Measurements from ENCODE around the gene THOP1.
"Not testable (repeated sequence)": the region's sequence is repeated elsewhere in the genome, so short reads cannot be mapped to it uniquely, and the experiment has no call there.

The THOP1 gene

GRCh38 chr19:2817237-2817829, 32.0 kb downstream of the THOP1 start:
- DNase-seq, result not testable (repeated sequence)

- DNase-seq, result peak; percentile 97
Measured at GRCh38 chr19:2819540-2820111, 34.3 kb downstream of the THOP1 start, which contains the start of gene ZNF554. TSS of gene ZNF554 (plus strand) at chr19:2819868. CDS start at chr19:2820072, 204 bp downstream.

DNA sequence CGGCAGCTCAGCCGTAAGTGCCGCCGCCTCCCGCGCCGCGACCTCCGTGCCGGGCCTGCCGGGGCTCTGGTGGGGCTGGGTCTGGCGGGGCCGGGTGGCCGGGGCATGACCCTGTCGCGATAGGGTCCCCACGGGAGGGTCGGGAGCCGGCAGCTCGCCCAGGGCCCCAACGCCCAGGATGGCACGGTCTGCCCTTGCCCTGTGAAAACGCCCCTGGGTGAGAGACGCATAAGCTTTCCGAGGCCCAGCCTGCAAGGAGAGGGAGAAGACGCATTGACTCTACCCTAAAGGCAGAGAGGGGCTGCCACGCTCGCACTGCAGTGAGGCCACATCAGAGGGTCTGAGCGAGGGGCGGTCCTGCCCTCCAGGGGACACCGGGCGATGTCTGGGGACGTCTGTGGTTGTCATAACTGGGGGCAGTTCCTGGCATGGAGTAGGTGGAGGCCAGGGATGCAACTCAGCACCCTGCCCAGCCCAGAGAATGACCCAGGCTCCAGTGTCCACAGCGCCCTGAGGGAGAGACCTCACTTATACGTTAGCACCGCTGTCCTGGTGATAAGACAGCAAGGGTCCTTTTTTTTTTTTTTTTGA, 34.9 kb downstream of the THOP1 start:
- DNase-seq, result peak; percentile 29

DNA sequence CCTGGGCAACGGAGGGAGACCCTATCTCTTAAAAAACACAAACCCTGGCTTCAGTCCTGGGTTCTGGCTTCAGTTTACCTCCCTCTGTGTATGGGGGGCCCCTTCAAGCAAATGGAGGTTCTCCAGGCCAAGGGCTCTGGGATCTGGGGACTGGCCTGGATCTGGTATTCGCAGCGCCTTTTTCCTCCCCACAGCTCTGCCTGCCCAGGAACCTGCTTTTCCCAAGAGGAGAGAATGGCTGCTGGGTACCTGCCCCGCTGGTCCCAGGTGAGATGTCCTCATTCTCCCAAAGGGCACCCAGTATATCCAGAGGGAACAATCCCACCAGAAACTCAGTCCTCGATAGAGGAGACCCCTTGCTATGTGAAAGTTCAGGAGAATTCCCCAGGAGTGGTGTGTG, 37.5 kb downstream of the THOP1 start:
- no peak for DNase-seq

GRCh38 chr19:2823646-2824045, 38.3 kb downstream of the THOP1 start:
- DNase-seq, result no peak

GRCh38 chr19:2824129-2824528, 38.8 kb downstream of the THOP1 start:
- no peak for DNase-seq

- DNase-seq, result no peak
Measured at GRCh38 chr19:2827022-2827421, 41.7 kb downstream of the THOP1 start.

- DNase-seq, result no peak
Measured at GRCh38 chr19:2827840-2828489, 42.7 kb downstream of the THOP1 start.

DNA sequence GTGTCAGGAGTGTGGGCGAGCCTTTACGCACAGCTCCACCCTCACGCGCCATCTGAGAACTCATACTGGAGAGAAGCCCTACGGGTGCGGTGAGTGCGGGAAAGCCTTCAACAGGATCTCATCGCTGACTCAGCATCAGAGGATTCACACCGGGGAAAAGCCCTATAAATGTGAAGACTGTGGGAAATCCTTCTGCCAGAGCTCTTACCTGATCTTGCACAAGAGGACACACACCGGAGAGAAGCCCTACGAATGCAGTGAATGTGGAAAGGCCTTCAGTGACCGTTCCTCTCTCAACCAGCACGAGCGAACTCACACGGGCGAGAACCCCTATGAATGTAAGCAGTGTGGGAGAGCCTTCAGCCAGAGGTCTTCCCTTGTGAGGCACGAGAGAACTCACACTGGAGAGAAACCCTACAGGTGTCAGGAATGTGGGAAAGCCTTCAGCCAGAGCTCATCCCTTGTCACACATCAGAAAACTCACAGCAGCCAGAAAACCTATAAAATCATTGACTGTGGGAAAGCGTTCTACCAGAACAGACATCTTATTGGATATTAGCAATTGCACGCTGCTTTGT, 49.1 kb downstream of the THOP1 start:
- no peak for DNase-seq

GRCh38 chr19:2837430-2837829, 52.1 kb downstream of the THOP1 start:
- DNase-seq, result no peak

DNA sequence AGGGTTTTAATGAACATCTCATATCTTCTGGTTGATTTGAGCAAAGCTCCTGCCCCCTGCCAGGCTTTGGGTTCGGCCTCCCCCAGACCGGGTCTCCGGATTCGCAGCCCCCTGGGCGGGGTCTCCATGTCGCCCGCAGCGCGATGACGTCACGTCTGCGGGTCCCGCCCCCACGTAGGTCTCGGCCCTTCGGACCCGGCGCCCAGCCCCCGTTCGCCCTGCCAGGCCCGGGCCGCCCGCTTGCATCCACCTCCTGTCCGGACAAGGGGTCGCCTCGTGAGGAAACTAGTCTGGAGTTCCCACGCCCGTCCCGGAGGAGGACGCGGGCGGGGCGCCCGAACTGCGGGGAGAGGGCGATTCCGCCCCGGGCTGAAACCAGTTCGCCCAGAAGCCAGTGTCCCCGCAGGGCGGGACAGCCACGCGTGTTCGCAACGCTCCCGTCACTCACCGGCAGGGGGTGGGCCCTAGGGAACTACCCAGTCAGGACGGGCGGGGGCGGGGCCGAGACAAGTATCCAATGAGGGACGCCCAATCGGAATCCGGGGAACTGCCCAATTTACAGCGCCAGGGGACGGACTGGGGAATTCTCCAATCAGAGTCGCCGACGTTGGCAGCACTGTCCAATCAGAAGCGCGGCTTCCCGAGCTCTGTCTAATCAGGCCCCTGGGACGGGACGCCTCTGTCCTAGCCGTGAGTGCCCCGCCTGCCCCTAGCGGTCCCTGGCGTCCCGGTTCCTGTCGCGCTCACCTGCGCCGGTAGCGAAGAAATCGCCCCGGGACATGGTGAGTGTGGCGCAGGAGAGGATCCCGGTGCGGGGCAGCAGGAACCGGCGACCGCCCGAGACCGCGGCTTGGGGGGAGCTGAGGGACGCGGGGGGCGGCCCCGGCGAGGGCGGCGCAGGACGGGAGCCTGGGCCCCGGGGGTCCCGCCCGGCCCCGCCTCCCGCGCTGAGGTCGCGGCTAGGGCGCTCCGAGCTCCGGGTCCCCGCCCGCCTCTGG, 55.8 kb downstream of the THOP1 start, which contains the start of gene ZNF555:
TSS of gene ZNF555 (plus strand) at position 682 of the 998 bp plus-strand sequence. CDS start at position 780, 98 bp downstream.
- DNase-seq, result peak; percentile 99

- no peak for DNase-seq
Measured at GRCh38 chr19:2841855-2842574, 56.7 kb downstream of the THOP1 start.

DNA sequence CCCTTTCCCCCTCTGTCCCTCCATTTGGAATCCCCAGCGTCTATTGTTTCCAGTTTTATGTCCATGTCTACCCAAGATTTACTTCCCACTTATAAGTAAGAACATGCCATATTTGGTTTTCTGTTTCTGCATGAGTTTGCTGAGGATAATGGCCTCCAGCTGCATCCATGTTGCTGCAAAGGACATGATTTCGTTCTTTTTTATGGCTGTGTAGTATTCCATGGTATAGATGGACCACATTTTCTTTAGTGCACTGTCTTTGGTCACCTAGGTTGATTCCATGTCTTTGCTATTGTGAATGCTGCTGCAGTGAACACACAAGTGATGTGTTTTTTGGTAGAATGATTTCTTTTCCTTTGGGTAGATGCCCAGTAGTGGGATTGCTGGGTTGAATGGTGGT, 59.8 kb downstream of the THOP1 start:
- no peak for DNase-seq

DNA sequence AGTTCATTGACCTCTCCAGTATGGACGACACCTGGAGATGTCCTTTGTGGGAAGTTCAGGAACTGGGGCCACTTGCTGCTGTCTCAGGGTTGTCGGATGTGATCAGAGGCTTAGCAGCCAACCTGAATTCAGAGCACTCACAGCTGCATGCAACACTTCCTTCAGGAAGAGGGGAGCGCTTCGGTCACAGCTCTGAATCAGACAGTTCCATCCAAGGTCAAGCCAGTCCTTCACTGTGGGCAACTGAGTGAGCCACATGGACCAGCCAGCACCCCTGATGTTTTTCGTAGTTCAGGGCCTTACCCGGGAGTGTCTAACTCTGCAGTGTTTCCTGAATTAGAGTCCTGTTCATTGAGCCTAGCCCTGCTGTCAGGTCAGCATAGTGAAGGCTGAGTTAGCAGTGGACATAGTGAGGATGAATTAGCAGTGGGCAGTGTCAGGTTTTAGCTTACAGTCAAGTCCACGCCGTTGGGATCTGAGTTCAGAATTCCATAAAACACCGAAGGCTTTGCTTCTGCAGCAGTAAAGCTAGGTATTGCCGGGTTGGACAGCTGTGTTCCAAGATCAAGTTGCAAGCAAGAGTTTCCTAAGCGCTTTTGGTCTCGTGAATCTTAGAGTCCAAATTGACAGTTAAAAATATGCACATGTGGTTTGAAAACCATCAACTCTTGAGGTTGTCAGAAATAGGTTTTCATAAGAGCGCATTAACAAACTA, 61.0 kb downstream of the THOP1 start:
- no peak for DNase-seq

DNA sequence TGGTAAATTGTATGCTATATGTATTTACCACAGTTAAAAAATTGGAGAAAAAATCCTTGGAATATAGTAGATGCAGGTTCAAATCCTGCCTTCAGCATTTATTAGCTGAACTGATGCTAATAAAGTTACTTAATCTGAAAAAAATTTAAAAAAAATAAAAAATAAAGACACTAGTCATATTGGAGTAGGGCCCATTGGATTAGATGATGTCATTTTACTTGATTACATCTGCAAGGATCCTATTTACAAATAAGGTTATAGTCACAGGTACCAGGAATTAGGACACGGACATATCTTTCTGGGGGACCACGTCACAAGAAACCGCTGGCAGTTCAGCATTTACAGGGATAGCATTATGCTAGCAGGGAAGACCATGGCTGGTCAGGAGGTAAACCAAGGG, 62.2 kb downstream of the THOP1 start:
- no peak for DNase-seq

DNA sequence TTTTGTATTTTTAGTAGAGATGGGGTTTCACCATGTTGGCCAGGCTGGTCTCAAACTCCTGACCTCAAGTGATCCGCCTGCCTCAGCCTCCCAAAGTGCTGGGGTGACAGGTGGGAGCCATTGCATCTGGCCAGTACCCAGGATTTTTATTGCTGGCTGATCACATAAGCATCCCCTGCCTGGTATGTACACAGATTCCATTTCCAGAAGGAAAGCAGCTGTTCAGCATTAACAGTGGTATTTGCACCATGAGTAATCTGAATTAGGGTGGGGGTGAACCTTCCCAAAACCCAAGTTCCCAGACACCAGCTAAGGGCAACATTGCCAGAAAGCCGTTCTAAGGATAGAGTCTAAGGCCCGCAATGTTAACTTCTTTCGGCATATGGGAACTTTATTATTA, 63.3 kb downstream of the THOP1 start:
- DNase-seq, result no peak

DNA sequence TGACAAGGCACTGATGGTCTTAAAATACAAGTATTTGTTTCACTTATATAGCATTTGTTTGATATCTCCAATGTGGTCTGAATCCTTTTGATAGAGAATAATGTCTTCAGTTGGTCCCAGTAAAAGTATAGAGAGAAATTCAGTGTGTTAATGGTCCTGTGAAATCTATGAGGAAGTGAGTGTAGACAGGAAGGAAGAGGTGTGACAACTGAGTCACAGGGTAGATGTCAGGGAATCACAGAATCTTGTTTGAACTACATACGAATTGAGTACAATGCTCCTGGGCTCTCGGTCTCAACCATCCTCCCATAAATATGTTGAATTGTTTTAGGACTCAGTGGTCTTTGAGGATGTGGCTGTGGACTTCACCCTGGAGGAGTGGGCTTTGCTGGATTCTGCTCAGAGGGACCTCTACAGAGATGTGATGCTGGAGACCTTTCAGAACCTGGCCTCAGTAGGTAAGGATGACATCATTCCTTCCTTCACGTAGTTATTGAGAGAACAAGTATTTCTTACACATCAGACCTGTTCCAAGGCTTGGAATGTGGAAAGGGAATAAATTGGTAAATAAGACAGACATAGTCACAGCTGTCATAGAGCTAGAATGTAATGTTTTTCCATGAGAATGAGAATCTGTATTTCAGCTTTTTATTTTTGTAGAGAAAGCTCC, 65.1 kb downstream of the THOP1 start:
- no peak for DNase-seq

DNA sequence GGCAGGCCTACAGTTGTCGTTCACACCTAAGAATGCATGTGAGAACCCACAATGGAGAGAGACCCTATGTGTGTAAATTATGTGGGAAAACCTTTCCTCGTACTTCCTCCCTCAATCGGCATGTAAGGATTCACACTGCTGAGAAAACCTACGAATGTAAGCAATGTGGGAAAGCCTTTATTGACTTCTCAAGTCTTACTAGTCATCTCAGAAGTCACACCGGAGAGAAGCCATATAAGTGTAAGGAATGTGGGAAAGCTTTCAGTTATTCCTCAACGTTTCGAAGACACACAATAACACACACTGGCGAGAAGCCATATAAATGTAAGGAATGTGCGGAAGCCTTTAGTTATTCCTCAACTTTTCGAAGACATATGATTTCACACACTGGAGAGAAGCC, 67.3 kb downstream of the THOP1 start:
- DNase-seq, result no peak

- no peak for DNase-seq
Measured at GRCh38 chr19:2853015-2853606, 67.8 kb downstream of the THOP1 start.

DNA sequence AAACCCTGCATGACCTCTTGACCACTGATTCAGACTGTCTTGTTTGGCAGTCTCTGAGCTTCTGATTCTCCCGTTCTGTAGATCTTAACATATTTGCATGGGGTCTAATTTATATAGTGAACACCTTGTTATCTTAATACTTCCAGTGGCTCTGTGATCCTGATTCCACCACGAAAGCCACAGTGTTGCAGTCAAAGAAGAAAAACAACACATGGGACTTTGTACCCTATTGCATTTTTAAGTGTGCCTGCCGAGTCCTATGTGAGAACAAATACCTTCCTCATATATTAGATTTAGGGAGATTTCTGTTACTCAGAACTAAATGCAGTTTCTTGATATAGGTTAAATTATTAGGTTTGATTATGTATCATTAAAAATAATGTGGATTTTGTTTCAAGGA, 69.5 kb downstream of the THOP1 start:
- DNase-seq, result no peak
